Coronary artery (tissue), 2 donors: ENCODE results near the gene FBXO2.
A peak's percentile ranks its signal among the peaks of the same experiment; 100 is the strongest.

Experiments used
- DNase-seq: peaks from one replicate; pipeline ENCODE4 v3.0.0-alpha.2; 2017; ENCODE audit warnings: low spot score
- H3K27ac ChIP-seq, 2 donors: fragments of 200-600 bp; sonication (generic); one replicate each; pipeline ENCODE4 v1.5.1; 2016 to 2019
- H3K4me3 ChIP-seq: fragments of 200-600 bp; sonication (generic); 2 replicates; pipeline ENCODE4 v1.5.1; 2016; ENCODE audit warnings: mild to moderate bottlenecking, moderate library complexity
- TF ChIP-seq, protein P1 (sequence below): fragments of 200-600 bp; sonication (generic); IDR thresholded peaks from one replicate; pipeline ENCODE4 v1.5.1; 2019; ENCODE audit warnings: antibody characterized with exemption

Gene FBXO2

GRCh38 chr1:11653101-11653860 lies 948 bp downstream of the FBXO2 start:
- H3K4me3 ChIP-seq = peak overlapping the region; percentile 91
- H3K27ac ChIP-seq = peak overlapping the region in 1 of 2 donors; percentile 11
- TF ChIP-seq, protein P1, sequence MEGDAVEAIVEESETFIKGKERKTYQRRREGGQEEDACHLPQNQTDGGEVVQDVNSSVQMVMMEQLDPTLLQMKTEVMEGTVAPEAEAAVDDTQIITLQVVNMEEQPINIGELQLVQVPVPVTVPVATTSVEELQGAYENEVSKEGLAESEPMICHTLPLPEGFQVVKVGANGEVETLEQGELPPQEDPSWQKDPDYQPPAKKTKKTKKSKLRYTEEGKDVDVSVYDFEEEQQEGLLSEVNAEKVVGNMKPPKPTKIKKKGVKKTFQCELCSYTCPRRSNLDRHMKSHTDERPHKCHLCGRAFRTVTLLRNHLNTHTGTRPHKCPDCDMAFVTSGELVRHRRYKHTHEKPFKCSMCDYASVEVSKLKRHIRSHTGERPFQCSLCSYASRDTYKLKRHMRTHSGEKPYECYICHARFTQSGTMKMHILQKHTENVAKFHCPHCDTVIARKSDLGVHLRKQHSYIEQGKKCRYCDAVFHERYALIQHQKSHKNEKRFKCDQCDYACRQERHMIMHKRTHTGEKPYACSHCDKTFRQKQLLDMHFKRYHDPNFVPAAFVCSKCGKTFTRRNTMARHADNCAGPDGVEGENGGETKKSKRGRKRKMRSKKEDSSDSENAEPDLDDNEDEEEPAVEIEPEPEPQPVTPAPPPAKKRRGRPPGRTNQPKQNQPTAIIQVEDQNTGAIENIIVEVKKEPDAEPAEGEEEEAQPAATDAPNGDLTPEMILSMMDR = no peak
- DNase-seq = no peak

DNA sequence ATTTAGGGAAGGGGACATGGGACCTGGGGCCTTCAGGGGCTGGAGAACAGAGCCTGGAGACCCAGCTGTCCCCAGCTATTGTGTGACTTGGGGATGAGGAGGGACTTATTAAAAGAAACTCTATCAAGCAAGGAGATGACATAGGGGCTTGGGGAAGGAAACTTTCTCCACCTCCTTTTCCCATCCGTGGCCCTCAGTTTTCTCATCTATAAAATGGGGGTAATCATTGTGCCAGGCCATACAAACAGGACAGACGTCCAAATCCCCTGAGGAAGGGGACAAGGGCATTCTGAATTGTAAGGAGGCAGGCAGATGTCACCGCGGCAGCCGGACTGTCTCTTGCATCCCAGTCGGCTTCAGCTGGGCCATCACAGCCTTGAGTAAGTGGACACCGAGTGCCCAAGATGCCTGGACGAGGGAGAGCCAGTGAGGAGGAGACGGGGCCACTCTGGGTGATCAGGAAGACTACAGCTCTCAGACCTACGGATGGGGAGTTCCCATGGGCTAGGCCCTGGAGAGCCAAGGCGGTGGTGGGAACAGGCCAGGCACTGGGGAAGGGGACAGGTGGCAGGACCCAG lies 1.9 kb downstream of the FBXO2 start:
- Histone ChIP-seq H3K27ac (no peak overlapping the region), H3K4me3 (no peak overlapping the region)
- TF ChIP-seq, protein P1 = no peak
- DNase-seq = no peak

DNA sequence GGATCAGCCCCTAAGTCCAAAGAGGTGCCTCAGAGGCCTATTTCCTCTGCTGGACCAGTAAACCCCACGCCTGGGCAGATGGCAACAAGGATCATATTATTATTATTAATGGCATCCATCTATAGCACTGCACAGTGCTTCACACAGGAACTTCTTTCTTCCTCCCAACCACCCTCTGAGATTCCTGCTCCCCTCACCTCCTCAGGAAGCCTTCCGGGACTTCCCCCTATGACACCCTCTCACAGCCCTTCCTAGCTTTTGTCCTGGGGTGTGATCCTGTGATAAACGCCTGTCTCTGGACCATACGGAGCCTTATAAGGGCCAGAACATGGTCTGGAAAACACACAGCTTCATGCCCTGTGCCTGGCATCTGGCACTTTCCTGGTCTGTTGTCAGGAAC lies 3.2 kb downstream of the FBXO2 start:
- no peak overlapping the region for H3K4me3 ChIP-seq
- DNase-seq = no peak
- H3K27ac ChIP-seq = no peak overlapping the region
- TF ChIP-seq, protein P1 = no peak

DNA sequence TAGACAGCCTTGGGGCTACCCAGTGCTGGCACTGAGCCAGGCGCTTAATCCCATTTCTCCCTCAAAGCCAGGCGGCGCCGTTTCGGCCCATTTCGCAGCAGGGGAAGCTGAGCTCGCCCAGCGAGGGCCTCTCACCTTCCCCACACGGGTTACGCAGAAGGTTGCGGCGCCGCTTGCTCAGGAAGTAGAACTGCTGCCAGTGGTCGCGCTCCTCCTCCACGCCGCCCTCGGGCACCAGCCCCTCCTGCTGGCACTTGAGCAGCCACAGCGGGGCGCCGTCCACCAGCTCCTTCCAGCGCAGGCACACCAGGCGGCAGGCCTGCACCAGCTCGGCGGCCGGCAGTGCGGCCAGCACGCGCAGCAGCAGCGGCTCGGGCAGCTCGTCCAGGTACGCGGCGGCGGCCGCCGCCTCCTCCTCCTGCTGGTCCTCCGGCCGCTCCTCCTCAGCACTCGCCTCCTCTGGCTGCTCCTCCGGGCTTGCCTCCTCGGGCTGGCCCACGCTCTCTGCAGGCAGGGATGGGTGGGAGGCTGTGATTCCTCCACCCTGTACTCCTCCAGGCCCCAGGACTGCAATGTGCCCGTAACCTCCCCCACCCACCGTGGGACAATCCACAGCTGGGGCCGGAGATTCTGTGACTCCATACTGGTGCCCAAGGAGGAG lies 3.8 kb downstream of the FBXO2 start:
- DNase-seq = no peak
- TF ChIP-seq, protein P1 = peak; percentile 69
- Histone ChIP-seq H3K4me3 (peak overlapping the region; percentile 60), H3K27ac (no peak overlapping the region)

DNA sequence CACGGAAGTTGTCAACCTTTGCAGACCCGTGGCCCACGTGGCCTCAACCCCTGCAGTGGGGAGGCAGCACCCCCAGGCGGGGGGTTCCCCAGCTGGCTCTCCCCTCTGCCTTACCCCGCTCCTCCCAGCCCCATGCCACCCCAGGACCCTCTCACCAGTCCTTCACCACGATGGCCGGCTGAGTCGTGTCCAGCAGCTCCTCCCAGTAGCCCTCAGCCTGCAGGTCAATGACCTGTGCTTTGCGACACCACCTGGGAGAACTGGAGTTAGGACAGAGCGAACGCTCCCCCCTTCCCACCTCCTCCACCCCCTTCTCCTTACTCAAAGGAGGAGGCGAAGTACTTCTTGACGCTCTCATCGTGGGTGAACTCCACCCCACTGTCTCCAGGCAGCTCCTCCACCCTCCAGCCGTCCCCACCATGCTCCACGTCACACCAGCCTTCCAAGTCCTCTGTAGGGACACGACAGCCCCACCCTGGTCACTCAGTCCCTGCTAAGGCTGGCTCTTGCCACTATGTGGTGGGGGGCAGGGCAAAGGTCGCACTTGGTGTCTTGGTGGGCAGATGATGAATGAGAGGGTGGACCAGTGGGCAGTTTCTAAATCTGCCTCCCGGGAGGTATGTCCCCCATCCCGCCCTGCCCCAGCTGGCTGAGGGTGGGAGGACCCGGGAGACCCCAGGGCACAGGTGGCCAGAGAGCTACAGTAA lies 4.5 kb downstream of the FBXO2 start:
- Histone ChIP-seq H3K27ac (no peak overlapping the region), H3K4me3 (peak overlapping the region; percentile 60)
- TF ChIP-seq, protein P1 = no peak
- DNase-seq = no peak

DNA sequence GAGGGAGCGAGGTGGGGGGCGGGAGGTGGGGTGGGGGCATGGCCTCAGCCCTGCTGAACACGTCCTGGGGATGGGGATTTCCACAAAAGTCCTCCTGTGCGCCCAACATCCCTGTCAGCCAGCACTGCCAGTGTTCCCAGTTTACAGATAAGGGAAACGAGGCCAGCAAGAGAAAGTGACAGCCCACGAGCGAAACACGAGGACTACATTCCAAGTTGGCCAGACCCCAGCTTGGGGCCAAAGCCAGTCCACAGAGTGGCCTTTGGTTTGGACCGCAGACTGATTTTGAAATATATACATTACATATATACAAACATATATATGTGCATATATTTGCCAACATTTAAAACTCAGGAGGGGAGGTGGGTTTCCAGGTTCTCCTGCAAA lies 5.0 kb downstream of the FBXO2 start:
- TF ChIP-seq, protein P1 = no peak
- no peak for DNase-seq
- Histone ChIP-seq H3K27ac (no peak overlapping the region), H3K4me3 (peak overlapping the region; percentile 55)
